HUES64 (cell line): ENCODE measurements around the gene AK9.

Source experiments
- H3K27ac ChIP-seq: 2 replicates; pipeline ENCODE4 v1.7.0; 2013; ENCODE audit warnings: low read depth, low read length, inconsistent platforms
- H3K27me3 ChIP-seq: 2 replicates; pipeline ENCODE4 v1.6.1; 2013; ENCODE audit warnings: mild to moderate bottlenecking, low read length; ENCODE audit not compliant: insufficient read depth
- H3K36me3 ChIP-seq: 2 replicates; pipeline ENCODE4 v1.6.1; 2013; ENCODE audit warnings: mild to moderate bottlenecking, low read length; ENCODE audit not compliant: insufficient read depth
- H3K4me1 ChIP-seq: 2 replicates; pipeline ENCODE4 v1.6.1; 2013; ENCODE audit warnings: mild to moderate bottlenecking, low read length, moderate library complexity; ENCODE audit not compliant: insufficient read depth
- H3K4me3 ChIP-seq: 2 replicates; pipeline ENCODE4 v1.5.1; 2013; ENCODE audit warnings: mild to moderate bottlenecking, low read length, moderate library complexity
- H3K9ac ChIP-seq: 2 replicates; pipeline ENCODE4 v1.6.1; 2013; ENCODE audit warnings: mild to moderate bottlenecking, low read depth, low read length
- H3K9me3 ChIP-seq: 2 replicates; pipeline ENCODE4 v1.6.1; 2013; ENCODE audit warnings: low read depth, low read length; ENCODE audit not compliant: insufficient read depth
- WGBS: fragments of 150-250, 120-280 bp; methylation state at CpG from one replicate; pipeline ENCODE4 v1.1.7; 2013; ENCODE audit warnings: missing lambda C conversion rate; 5-methylcytosine and 5-hydroxymethylcytosine counted together

The AK9 gene

DNA sequence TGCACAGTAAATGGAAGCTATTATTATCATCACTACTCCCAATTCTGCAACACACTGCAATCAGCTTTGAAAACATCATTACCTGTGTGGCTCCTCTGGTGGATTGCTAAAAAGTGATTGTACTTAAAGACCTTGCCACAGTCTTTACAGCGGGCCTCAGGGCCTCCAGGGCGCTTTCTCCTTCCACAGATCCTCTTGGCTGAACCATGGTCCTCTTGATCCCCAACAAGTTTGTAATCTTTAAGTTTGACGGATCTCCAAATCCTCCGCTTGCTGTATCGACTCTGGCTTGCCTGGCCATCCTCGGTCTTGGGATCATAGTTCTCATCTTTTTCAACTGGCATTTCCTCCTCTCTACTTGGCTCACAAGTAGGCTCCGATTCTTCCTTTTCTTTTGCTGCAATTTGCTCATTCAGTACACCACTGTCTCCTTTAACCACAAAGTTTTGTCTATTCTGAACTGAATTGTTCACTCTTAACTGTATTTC lies 210.0 kb downstream of the AK9 start:
- Histone ChIP-seq H3K27ac (no peak overlapping the region), H3K4me1 (peaks cover 48% of the 10 kb centered on the region), H3K9me3 (no peaks in the 10 kb centered on the region), H3K9ac (no peak overlapping the region), H3K27me3 (no peaks in the 10 kb centered on the region; the same call in 1 of the 2 replicates), H3K4me3 (peak overlapping the region; percentile 41), H3K36me3 (peaks cover 55% of the 10 kb centered on the region)
- 94% methylated on average over 7 of the region's 7 CpGs for WGBS

DNA sequence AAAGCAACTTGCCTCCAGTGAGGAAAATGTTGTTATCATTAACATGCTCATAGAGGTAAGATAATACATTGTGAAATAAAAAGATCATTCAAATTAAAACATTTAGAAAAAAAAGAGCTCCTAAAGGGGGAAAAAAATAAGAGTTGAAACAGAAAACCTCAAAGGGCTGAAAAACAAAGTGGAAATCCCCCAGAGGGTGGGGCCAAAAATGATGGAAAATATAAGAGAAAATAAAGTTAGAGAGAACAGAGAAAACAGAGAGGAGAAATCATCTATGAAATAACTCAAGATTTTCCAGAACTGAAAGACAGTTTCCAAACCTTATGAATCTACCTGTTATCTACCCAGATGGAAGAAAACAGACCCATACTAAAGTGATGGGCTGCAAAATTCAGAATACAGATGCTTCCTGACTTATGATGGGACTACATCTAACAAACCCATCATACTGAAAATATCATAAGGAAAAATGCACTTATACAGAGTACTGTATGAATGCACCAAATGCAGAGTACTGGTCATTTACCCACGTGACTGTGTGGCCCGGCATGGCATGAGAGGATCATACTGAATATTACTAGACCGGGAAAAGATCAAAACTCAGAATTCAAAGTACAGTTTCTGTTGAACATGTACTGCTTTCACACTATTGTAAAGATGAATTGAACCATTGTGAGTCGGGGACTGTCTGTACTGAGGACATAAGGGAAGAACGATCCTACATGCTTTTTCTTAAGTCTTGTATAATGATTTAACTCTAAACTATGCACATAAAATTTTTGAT lies 212.0 kb downstream of the AK9 start:
- Histone ChIP-seq H3K4me3 (peak overlapping the region; percentile 39), H3K36me3 (peaks cover 74% of the 10 kb centered on the region), H3K4me1 (peaks cover 45% of the 10 kb centered on the region), H3K9me3 (no peaks in the 10 kb centered on the region), H3K9ac (0 out of 2 replicates have a peak overlapping the region, but pooled peaks have one; percentile 22), H3K27me3 (no peaks in the 10 kb centered on the region; the same call in 1 of the 2 replicates), H3K27ac (no peak overlapping the region)
- 96% methylated on average over 4 of the region's 5 CpGs for WGBS

DNA sequence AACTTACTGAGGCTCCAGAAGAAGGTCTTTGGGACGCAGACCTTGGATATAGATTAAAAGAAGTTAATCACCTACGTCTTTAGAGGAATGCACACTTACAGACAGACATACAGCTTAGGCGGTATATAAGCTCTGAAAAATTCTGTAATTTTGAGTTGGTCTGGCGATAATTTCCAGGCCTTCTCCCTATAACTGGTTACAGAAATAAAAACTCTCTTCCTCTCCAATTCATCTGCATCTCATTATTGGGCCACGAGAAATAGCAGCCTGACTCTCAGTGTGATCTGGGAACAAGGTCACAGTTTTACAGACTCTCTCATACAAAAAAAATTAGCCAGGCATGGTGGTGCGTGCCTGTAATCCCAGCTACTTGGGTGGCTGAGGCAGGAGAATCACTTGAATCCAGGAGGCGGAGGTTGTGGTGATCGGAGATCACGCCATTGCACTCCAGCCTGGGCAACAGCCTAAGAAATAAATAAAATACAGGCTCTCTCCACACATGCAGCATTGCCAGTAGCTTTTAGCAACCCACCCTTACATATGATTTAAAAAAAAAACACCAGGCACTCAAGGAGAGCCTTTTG lies 212.7 kb downstream of the AK9 start:
- no peaks in the 10 kb centered on the region for H3K9me3 ChIP-seq
- H3K4me1 ChIP-seq, result peaks cover 39% of the 10 kb centered on the region
- peak overlapping the region; percentile 39 for H3K4me3 ChIP-seq
- H3K27ac ChIP-seq, result peak overlapping the region; percentile 72
- WGBS, result 93% methylated on average over 9 of the region's 9 CpGs
- H3K9ac ChIP-seq, result peak overlapping the region; percentile 36; the same call in 1 of the 2 replicates
- H3K27me3 ChIP-seq, result no peaks in the 10 kb centered on the region
- peaks cover 81% of the 10 kb centered on the region for H3K36me3 ChIP-seq

DNA sequence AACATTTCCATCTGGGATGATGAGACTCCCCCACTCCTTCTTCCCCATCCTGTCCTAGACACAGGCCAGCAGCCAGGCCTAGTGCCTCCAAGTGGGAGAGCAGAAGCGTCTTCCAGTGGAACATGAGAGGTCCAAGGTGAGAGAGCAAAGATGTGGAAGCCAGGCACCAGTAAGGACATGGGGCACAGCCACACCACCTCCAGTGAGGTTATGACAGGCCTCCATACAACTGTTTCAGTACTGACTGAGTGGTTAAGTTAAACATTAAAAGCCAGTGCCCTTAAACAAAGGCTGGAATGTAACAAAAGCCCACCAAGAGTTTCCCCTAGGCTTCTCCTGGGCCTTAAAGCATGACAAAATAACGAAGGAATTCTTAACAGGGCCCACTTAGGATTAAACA lies 213.3 kb downstream of the AK9 start:
- Histone ChIP-seq H3K27me3 (no peaks in the 10 kb centered on the region), H3K9ac (peak overlapping the region; percentile 36; the same call in 1 of the 2 replicates), H3K27ac (peak overlapping the region; percentile 72), H3K9me3 (no peaks in the 10 kb centered on the region), H3K36me3 (peaks cover 87% of the 10 kb centered on the region), H3K4me1 (peaks cover 39% of the 10 kb centered on the region), H3K4me3 (peak overlapping the region; percentile 39)
- 71% methylated on average over 2 of the region's 2 CpGs for WGBS

DNA sequence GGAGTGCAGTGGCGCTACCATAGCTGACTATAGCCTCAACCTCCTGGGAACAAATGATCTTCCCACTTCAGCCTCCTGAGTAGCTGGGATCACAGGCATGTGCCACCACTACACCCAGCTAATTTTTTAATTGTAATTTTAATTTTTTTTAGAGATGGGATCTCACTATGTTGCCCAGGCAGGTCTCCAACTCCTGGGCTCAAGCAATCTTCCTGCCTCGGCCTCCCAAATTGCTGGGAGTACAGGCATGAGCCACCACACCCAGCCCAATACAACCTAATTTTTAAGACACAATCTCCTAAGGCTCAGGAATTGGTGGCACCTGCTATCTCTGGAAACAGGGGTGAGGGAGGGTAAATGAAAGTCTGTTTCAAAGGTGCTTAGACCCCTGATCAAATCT lies 213.8 kb downstream of the AK9 start:
- WGBS, result 91% methylated on average over 2 of the region's 2 CpGs
- Histone ChIP-seq H3K4me3 (no peak overlapping the region), H3K27ac (peak overlapping the region; percentile 72), H3K9ac (no peak overlapping the region), H3K9me3 (no peaks in the 10 kb centered on the region), H3K36me3 (peaks cover 93% of the 10 kb centered on the region), H3K27me3 (no peaks in the 10 kb centered on the region), H3K4me1 (peaks cover 39% of the 10 kb centered on the region)

DNA sequence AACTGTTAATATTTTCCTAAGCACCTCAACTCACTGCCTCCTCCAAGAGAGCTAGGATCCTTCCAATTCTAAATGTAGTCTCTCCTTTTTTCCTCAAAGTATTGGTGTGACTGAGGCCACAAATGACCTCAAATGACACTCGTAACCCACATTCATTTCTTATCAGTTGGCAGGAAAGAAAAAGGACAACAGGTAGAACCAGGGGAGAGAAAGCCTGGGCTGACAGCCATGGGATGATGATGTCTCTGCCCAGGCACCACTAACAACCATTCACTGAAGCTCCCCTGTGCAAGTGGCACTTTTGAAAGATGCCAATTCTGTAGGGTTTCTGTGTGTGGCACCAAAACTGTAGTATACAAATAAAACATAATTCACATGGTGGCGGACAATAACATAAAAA lies 215.4 kb downstream of the AK9 start:
- H3K36me3 ChIP-seq, result peaks cover 94% of the 10 kb centered on the region
- no peaks in the 10 kb centered on the region for H3K27me3 ChIP-seq
- no peak overlapping the region for H3K4me3 ChIP-seq
- no peaks in the 10 kb centered on the region for H3K9me3 ChIP-seq
- no peak overlapping the region for H3K9ac ChIP-seq
- WGBS, result 90% methylated on average over 2 of the region's 2 CpGs
- H3K27ac ChIP-seq, result no peak overlapping the region
- H3K4me1 ChIP-seq, result peaks cover 27% of the 10 kb centered on the region

DNA sequence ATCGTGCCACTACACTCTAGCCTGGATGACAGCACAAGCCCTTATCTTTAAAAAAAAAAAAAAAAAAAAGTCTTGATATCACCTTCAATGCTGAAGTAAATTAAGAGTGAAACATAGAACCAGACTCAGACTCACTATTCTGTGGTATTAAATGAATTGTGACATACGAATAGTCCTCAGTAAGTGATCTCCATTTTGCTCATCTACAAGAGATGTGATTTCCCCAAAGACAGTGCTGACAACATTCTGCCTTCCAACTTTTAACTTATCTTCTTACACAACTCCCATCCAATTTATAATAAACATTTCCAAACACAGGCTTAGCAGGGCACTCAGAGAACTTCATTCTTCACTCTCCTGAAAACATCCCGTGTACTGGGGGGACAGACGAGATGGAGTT lies 216.0 kb downstream of the AK9 start:
- H3K27me3 ChIP-seq, result no peaks in the 10 kb centered on the region
- 98% methylated on average over 4 of the region's 4 CpGs for whole genome bisulfite sequencing
- no peaks in the 10 kb centered on the region for H3K9me3 ChIP-seq
- H3K36me3 ChIP-seq, result peaks cover 94% of the 10 kb centered on the region
- H3K4me3 ChIP-seq, result no peak overlapping the region
- H3K9ac ChIP-seq, result no peak overlapping the region
- peaks cover 22% of the 10 kb centered on the region for H3K4me1 ChIP-seq
- no peak overlapping the region for H3K27ac ChIP-seq

DNA sequence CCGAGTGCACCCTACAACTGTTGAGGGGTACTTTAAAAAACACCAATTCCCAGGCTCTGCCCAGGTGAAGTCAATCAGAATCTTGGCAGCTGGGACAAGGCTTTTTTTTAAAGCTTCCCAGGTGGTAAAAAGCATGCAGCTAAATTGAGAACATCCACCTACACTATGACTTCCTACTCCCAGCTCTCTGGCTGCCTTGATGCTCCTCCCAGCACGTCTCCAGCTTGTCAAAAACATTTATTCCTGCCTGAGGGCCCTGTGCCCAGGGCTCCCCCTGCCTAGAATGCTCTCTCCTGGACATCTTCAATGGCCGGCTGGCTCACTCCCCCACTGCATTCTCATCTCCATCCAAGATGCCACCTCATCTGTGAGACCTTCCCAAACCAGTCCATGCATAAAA lies 217.9 kb downstream of the AK9 start:
- no peaks in the 10 kb centered on the region for H3K9me3 ChIP-seq
- H3K4me1 ChIP-seq, result peaks cover 8% of the 10 kb centered on the region
- no peak overlapping the region for H3K9ac ChIP-seq
- 93% methylated on average over 3 of the region's 3 CpGs for WGBS
- H3K27me3 ChIP-seq, result no peaks in the 10 kb centered on the region
- no peak overlapping the region for H3K4me3 ChIP-seq
- H3K27ac ChIP-seq, result no peak overlapping the region
- peaks cover 98% of the 10 kb centered on the region for H3K36me3 ChIP-seq

DNA sequence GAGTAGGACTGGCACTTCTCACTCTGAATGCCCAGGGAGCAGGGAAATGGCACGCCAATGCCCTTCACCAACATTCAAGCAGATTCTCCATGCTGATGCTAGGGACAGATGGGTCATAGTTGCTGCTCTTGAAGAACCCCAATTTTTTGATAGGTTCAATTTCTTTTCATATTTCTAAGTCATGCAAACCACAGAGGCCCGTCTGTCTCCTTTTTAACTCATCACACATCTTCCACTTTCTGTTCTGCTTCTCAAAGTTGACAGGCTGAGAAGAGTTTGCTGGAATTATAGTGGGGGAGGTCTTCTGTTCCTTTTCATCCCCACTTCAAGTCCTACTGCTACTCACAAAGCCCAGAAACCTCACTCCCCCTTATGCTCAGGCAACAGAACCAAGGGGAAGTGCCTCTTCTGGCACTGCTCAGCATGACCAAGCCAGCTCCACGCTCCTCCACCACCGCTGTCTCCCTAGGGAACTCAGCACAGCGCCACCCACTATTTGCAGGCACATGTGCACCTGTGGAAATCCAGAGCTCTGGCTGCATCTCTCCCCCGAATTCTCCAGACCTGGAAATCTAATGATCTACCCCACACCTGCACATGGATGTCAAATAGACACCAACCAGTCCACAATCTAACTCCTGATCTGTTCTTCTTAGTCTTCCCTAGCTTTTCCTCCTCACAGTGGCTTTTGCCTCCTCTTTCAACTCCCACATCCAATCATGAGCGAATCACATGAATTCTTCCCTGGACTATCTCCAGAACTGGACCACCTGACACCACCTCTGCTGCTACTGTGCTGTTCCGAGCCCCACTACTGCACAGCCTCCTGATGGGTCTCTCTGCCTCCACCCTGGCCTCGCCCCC lies 218.6 kb downstream of the AK9 start:
- Histone ChIP-seq H3K27ac (no peak overlapping the region), H3K9me3 (no peaks in the 10 kb centered on the region), H3K4me1 (peaks cover under 1% of the 10 kb centered on the region; the same call in 1 of the 2 replicates), H3K9ac (no peak overlapping the region), H3K4me3 (no peak overlapping the region), H3K27me3 (no peaks in the 10 kb centered on the region), H3K36me3 (peaks cover 98% of the 10 kb centered on the region)
- WGBS, result 95% methylated on average over 8 of the region's 9 CpGs

DNA sequence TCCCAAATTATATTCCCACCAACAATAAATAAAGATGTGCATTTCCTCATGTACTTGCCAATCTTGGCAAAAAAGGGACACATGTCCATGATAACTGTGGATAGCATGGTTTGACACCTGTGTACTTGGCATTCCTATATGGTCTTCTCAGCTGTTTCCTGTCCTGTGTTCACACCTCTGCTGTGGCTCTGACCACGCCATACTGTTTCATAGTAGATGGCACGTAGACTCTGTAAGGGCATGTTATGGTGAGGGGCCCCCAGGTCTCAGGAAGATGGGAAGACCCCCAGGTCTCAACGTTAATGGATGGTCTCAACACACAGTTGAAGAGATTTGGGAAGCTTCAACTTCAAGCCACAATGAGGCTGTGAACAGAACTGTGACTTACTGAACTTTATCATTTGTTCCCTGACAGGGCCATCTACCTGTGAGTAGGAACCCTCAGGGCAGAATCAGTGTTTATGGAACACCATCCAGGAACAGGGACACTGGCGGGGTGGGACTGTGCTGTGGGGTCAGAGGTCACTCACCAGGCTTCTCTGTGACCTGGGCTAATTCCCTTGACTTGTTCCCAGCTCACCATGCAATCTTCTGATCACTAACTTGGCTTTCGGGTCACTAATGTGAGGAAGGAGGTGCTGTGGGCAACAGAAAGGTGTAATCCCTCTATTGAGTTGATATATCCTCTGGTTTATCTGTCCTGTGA lies 219.7 kb downstream of the AK9 start:
- no peaks in the 10 kb centered on the region for H3K9me3 ChIP-seq
- peaks cover 99% of the 10 kb centered on the region for H3K36me3 ChIP-seq
- 94% methylated on average over 5 of the region's 5 CpGs for WGBS
- no peak overlapping the region for H3K4me3 ChIP-seq
- no peaks in the 10 kb centered on the region for H3K27me3 ChIP-seq
- H3K9ac ChIP-seq, result no peak overlapping the region
- no peaks in the 10 kb centered on the region for H3K4me1 ChIP-seq
- no peak overlapping the region for H3K27ac ChIP-seq
